Measurements from ENCODE around the gene KCTD15. TPM values are rescaled to one million over a fixed set of nuclear protein-coding genes. Genes with fewer than 3 reads are reported as not detected.

The KCTD15 gene
- total RNA-seq, 4 donors from 2014 or later, result 23.8 to 149 (median 51.8) TPM

DNA sequence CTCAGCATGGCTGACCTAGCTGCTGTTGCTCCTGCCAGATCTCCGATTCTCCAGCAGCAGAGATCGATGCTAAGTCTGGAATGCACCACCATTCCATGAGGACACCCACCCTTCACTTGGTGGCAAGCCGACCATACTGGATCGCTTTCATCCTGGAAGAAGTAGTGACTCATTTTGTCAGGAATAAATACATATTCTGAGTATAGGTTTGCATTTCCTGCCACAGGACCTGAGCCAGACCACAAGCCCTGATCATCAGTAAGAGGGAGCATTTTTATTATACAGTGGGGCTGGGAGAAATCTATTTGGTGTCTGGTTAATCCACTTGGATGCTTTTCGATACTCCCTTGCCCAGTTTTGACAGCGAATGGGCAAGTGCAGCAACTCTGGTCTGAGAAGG lies 10.9 kb upstream of the KCTD15 start:
- H3K4me3 ChIP-seq, result no peak overlapping the region
- TF ChIP-seq CTCF (IDR thresholded peaks at IDR 0.05) (no peak), POLR2A (IDR thresholded peaks at IDR 0.05) (no peak)
- no peak overlapping the region for H3K27ac ChIP-seq
- intact Hi-C loops (cut with DNase I; ENCODE audit: low total_unique reads), result no loop called here
- no peaks in the 10 kb centered on the region for H3K9me3 ChIP-seq
- DNase-seq, result no peak
- H3K36me3 ChIP-seq, result no peaks in the 10 kb centered on the region
- H3K4me1 ChIP-seq, result no peaks in the 10 kb centered on the region
- no peaks in the 10 kb centered on the region for H3K27me3 ChIP-seq

DNA sequence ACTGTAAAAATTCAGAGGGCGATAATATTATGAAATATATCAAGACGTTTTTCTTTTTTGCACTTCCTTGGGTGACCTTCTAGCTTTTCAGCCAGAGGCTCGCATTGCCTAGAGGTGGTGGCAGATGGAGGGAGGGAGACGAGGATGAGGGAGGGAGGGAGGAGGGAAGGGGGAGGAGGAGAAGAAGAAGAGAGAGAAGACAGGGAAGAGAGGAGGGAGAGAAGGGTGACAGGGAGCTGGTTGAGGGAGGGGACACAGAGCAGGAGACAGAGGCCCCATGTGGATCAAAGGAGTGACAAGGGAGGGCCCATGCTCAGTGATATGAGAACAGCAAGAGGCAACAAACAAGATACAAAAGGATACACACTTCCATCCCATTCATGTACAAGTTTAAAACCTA lies 8.0 kb upstream of the KCTD15 start:
- no peak for DNase-seq
- H3K4me3 ChIP-seq, result no peak overlapping the region
- H3K36me3 ChIP-seq, result no peaks in the 10 kb centered on the region
- TF ChIP-seq CTCF (IDR thresholded peaks at IDR 0.05) (no peak), POLR2A (IDR thresholded peaks at IDR 0.05) (no peak)
- intact Hi-C loops (cut with DNase I; ENCODE audit: low total_unique reads), result no loop called here
- H3K9me3 ChIP-seq, result no peaks in the 10 kb centered on the region
- no peaks in the 10 kb centered on the region for H3K4me1 ChIP-seq
- H3K27ac ChIP-seq, result no peak overlapping the region
- H3K27me3 ChIP-seq, result no peaks in the 10 kb centered on the region

DNA sequence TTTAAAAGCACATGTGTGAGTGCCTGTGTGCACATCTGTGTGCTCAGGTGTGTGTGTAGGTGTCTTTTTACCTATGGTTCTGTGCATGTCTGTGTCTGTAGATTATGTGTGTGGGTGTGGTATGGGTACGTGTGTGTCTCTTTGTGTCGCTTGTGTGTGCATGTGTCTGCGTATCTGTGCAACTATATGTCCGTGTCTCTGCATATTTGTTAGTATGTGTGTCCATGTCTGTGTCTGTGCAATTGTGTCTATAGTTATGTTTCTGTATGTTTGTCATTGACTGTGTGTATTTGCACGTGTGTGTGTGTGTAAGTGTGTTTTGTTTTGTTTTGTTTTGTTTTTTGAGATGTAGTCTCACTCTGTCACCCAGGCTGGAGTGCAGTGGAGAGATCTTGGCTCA lies 7.3 kb upstream of the KCTD15 start:
- Histone ChIP-seq H3K27me3 (no peaks in the 10 kb centered on the region), H3K36me3 (no peaks in the 10 kb centered on the region), H3K4me1 (peaks cover 0 to 2% of the 10 kb centered on the region in 2 donors), H3K9me3 (no peaks in the 10 kb centered on the region), H3K27ac (no peak overlapping the region), H3K4me3 (no peak overlapping the region)
- TF ChIP-seq CTCF (IDR thresholded peaks at IDR 0.05) (no peak), POLR2A (IDR thresholded peaks at IDR 0.05) (no peak)
- intact Hi-C loops (cut with DNase I; ENCODE audit: low total_unique reads), result no loop called here
- no peak for DNase-seq

GRCh38 chr19:33794683-33795369 lies 1.8 kb upstream of the KCTD15 start:
- intact Hi-C loops (cut with DNase I; ENCODE audit: low total_unique reads), result no loop called here
- peak; percentile 33 to 45 for DNase-seq
- Histone ChIP-seq H3K36me3 (no peaks in the 10 kb centered on the region), H3K4me1 (peaks cover 0 to 16% of the 10 kb centered on the region in 2 donors), H3K9me3 (no peaks in the 10 kb centered on the region), H3K27ac (peak overlapping the region; percentile 93 to 98), H3K4me3 (peak overlapping the region; percentile 77 to 92), H3K27me3 (no peaks in the 10 kb centered on the region)
- no peak for TF ChIP-seq CTCF (IDR thresholded peaks at IDR 0.05)
- TF ChIP-seq POLR2A (IDR thresholded peaks at IDR 0.05), result no peak

- Histone ChIP-seq H3K36me3 (no peaks in the 10 kb centered on the region), H3K9me3 (no peaks in the 10 kb centered on the region), H3K4me3 (peak overlapping the region; percentile 77 to 92), H3K27ac (peak overlapping the region; percentile 93 to 98), H3K4me1 (peaks cover 0 to 16% of the 10 kb centered on the region in 2 donors), H3K27me3 (no peaks in the 10 kb centered on the region)
- intact Hi-C loops (cut with DNase I; ENCODE audit: low total_unique reads), result no loop called here
- peak; percentile 46 to 76 for TF ChIP-seq POLR2A (IDR thresholded peaks at IDR 0.05)
- TF ChIP-seq CTCF (IDR thresholded peaks at IDR 0.05), result peak; percentile 63 to 97 (median 76)
- peak; percentile 80 to 83 for DNase-seq
These were observed 1.1 kb upstream of the KCTD15 start for GRCh38 chr19:33795370-33796163.
